HG02759 (cell line): Measurements from ENCODE around the gene E2F4.
A peak's percentile ranks its signal among the peaks of the same experiment; 100 is the strongest.

Source experiments
- ATAC-seq: cut with Tn5 transposase; IDR thresholded peaks from one replicate; pipeline ENCODE4 v1.9.1; 2021; ENCODE audit warnings: mild to moderate bottlenecking, moderate library complexity; ENCODE audit not compliant: unreplicated experiment

The E2F4 gene, protein sequence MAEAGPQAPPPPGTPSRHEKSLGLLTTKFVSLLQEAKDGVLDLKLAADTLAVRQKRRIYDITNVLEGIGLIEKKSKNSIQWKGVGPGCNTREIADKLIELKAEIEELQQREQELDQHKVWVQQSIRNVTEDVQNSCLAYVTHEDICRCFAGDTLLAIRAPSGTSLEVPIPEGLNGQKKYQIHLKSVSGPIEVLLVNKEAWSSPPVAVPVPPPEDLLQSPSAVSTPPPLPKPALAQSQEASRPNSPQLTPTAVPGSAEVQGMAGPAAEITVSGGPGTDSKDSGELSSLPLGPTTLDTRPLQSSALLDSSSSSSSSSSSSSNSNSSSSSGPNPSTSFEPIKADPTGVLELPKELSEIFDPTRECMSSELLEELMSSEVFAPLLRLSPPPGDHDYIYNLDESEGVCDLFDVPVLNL

DNA sequence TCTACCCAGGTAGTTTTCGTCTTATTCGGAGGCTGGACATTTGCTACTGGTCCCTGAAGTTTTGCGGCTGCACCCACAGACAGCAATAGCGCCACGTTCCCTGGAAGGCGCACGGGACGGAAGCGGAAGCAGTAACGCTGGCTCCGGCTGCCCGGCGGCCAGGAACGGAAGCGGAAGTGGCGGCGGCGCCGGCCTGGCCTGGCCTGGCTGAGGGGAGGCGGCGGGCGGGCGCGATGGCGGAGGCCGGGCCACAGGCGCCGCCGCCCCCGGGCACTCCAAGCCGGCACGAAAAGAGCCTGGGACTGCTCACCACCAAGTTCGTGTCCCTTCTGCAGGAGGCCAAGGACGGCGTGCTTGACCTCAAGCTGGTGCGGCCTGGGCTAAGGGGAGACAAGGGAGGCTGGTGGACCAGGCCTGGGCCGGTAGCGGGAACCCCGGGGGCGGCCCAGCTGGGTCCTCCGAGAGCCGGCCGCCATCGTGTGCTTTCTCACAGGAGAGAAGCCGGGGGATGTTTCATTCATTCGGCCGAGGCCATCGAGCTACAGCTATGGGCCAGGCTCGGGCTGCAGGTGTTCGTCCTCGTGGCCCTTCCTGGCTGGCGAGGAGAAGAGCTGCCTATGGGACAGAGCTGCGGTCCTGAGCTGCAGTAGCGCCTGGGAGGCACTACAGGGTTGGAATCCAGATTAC, at the start of gene E2F4:
Gene E2F4 (plus strand): TSS at position 161 of the 687 bp plus-strand sequence. CDS start 73 bp downstream, at position 234.
- peak; percentile 91 for ATAC-seq

GRCh38 chr16:67142342-67142741, 49.6 kb upstream of the E2F4 start:
- no peak for ATAC-seq

GRCh38 chr16:67144943-67145342, 47.0 kb upstream of the E2F4 start:
- no peak for ATAC-seq

- ATAC-seq: no peak
Observed at GRCh38 chr16:67145746-67146145, 46.2 kb upstream of the E2F4 start.

DNA sequence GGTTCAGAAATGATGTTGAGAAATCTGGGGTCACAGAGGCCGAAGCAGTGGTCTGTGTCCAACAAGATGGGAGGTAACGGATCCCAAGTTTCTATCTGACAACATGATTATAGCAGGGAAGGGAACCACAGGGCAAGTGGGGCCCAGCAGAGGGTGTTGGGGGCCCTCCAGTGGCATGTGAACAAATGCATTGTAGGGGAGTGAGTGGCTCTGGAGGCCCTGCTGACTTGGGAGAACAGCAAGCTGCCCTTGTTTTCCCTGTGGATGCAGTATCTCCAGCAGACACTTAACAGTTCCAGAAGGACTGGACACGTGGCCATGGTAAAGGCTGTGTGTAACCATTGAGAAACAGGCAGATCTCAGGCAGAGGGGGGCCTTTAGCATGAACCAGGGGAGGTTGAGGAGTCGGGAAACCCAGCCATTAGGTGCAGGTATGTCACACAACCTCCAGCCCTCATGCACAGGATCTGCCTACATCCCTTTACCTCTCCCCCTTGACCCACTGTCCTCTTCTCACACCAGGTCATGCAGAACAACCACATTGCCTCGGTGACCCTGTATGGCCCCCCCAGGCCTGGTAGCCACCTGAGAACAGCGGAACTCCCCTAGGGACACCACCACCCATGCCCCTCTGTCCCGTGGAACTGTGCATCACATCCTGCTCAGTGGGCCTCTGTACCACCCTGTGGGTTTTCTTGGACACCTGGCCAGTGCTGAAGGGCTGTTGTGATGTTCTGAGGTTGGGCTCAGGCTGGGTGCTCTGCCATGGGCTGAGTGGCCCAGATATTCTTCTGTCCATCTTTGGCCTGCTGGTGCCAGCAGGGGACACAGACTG, 45.2 kb upstream of the E2F4 start:
- ATAC-seq: no peak

GRCh38 chr16:67147437-67148140, 44.4 kb upstream of the E2F4 start:
- no peak for ATAC-seq

GRCh38 chr16:67148221-67148620, 43.7 kb upstream of the E2F4 start:
- no peak for ATAC-seq

GRCh38 chr16:67148656-67149275, 43.2 kb upstream of the E2F4 start:
- no peak for ATAC-seq

DNA sequence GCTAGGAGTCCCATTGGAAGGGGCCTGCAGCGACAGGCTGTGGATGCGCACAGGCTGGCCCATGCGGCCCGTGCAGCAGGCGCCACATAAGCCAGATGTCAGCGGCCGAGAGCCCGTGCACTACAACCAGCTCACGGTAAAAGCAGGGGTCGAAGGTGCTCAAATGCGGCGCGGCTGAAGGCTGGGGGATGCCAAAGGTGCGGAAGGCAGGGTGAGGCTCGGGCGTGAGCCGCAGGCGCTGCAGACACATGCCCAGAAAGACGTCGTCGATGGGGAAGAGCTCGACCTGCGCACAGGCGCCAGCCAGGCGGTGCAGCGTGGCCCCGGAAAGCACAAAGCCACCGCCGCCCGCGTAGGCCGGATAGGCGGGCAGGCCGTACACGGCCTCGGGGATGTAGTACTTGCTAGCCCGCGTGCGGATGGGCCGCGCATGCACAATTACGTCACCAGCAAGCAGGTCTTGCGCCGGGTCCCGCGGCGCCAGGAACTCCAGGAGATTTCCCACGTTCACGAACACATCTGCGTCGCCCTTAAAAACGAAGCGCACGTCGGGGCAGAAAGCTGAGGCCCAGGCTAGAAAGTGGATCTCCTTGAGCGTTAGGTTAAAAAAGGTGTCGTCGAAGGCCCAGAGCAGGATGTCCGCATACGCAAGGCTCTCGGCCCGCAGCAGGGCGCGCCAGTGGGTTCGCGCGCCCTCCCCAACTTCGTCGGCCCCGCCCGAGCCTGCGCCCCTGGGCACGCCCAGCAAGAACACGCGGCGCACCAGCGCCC, 42.5 kb upstream of the E2F4 start:
- no peak for ATAC-seq

DNA sequence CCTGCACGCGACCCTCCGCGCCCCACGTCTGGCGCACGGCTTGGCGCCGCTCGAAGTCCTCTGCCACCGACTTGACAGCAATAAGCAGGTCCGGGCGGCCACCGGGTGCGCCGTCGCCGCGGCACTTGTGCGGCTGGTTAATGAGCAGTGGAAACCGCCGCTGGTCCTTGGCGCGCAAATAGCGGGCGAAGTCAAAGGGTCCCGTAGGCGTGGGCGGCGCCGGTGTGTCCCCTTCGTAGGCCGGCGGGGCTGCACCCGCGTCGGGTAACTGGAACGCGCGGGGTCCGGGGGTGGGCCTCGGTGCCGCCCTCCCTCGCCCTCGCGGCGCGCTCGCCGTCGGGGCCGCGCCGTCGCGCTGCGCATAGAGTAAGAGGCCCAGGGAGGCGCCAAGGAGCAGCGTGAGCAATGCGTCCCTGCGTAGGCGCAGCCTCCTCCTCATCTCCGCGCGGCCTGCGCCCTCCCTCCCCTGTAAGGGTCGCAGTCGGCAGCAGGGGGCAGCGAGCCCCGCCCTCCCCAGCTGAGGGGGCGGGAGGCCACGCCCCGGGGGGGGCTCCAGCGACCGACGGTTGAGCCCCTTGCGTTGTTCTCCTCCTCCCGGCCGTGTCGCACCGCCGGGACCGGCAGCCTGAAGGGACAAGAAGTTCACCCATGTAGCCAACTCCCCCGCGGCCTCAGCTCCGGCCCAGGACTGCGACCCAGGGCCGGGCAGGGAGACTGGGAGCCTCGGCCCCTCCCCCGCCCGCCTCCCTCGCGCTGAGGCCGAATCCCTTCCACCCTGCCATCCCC, 41.7 kb upstream of the E2F4 start:
- peak; percentile 47 for ATAC-seq

DNA sequence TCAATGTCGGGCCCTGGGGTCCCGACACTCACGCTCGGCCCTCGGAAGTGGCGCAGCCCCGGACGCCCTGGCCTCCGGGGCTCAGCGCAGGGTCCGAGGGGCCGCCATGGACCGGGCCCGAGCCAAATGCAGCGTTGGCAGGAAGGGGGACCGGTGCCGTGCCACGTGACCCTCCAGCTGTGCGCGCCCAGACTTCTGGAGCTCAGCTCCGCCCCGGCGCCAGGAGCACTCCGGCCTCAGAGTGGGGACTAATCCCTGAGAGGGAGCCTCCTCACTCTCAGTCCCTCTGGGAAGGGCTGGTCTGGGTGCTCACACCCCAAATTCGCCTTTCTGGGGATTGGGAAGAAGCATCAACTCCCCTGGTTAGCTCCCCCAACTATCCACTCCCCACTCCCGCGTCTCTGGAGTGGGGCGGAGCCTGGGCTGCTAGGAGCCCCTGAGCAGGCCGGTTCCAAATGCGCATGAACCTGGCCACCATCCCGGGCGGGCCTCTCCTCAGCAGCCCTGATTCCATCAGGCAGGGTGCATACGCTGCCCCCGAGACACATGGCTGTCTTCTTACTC, 41.0 kb upstream of the E2F4 start, which contains the start of gene B3GNT9:
Gene B3GNT9 (minus strand): TSS at position 166 of the 564 bp plus-strand sequence. CDS start 513 bp downstream, outside the sequence.
- peak; percentile 42 for ATAC-seq

GRCh38 chr16:67151431-67152097, 40.4 kb upstream of the E2F4 start:
- no peak for ATAC-seq

- no peak for ATAC-seq
Observed at GRCh38 chr16:67154578-67155294, 37.2 kb upstream of the E2F4 start.

DNA sequence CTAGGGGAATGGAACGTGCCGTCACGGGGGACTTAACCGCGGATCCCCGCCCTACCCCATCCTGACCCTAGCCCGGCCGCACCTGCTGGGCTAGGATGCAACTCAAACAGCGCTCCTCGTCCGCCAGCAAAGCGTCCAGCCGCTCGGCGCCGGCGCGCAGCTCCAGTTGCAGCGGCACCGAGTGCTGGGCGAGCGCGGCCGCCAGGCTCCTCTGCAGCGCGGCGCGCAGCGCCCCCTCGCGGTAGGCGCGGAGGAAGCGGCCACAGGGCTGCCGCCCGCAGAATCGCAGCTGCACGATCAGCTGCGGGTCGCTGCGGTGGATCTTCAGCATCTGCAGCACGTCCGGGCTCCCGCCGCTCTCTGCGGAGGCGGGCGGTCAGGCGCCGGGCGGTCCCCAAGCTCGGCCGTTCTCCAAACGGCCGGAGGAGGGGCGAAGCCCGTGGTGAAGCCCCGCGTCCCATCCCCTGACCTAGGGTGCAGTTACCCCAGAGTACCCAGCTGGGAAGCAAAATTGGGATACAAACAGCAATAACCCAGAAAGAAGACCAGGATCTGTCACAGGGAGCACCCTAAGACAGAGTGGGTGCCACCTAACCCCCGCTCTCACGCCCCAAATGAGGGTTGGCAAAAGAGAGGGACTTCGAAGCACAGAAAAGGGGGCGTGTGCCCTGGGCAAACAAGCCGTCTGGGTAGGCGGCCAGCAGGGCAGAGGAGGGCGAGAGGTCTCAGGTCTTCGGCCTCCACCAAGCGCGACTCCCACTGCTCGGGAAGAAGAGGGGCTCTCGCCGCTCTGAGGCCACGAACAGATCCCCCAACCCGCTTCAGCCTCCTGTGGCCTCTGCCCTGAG, 36.4 kb upstream of the E2F4 start:
- peak; percentile 35 for ATAC-seq

DNA sequence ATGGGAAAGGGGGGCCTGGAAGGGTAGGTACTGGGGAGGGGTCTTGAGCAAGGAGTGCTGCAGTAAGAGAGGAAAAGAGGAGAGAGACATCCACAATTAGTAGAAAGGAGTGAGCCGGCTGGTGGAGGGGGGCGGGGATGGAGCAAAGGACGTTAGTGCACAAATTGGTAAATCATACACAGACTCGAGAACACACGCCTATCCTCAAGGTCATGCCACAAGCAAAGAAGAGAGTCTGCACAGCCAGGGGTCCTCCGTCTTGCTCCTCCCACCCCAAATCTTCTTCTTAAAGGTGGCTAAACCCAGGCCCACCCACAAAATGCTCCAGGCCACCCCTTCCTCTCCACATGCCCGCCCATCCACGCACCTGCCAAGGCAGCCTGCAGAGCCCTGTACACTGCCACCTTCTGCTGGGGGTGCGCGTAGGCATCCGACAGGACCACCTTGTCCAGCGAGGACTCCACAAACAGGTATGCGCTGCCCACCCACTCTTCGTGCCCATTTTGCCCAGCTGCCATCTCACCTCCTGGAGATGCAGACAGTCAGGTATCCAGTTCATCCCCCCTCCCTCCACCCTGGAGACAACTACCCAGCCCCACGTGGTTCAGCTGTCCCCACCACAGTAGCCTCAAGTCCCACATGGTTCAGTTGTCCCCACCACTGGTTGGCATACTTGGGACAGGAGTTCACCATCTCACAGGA, 35.7 kb upstream of the E2F4 start:
- no peak for ATAC-seq
